Measurements from ENCODE around the gene SMC4.
"Not testable (repeated sequence)": the region's sequence is repeated elsewhere in the genome, so short reads cannot be mapped to it uniquely, and the experiment has no call there.

The SMC4 gene

DNA sequence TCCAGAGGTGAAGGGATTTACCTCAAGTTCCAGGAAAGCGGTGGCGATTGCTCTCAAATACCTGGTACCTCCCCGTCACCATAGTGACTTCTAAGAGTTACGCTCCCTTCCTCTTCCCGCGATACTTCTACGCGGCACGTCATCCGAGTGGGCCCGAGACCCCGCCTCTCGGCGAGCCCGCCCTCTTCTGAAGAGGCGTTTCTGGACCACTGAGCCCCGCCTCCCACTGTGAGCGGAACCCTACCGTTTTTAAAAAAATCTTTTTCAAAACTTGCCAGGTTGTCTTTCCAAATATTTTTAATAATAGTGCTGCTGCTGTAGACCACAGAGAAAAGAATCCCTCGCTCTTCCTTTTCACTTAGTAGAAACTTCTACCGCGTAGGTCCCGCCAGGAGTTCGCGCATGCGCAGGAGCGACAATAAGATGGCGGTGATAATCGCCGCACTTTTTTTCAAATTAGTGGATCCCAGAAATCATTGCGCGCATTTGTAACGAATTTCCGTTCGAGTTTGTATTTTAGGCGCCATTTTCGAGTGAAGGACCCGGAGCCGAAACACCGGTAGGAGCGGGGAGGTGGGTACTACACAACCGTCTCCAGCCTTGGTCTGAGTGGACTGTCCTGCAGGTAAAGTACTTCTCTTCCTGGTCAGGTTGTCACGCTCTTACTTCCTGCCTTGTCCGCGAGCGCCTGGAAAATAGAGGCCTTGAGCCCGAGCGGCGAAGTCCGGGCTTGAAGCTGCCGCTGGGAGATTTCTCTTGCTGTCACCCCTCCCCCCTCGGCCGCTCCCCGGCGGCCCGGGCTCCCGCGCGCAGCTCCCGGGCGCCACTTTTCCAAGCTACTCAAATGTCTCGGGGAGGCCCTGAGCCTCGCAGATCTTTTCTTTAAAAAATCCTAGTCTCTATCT is at the start of gene SMC4, which contains the start of gene IFT80:
SMC4 (plus strand) TSS at position 526 of the 905 bp plus-strand sequence. CDS start 1,177 bp downstream, outside the sequence.
IFT80 (minus strand) TSS at position 101 of the 905 bp plus-strand sequence. CDS start 14,625 bp downstream, outside the sequence.
- DNase-seq (ENCODE audit: low spot score): peak; percentile 97

DNA sequence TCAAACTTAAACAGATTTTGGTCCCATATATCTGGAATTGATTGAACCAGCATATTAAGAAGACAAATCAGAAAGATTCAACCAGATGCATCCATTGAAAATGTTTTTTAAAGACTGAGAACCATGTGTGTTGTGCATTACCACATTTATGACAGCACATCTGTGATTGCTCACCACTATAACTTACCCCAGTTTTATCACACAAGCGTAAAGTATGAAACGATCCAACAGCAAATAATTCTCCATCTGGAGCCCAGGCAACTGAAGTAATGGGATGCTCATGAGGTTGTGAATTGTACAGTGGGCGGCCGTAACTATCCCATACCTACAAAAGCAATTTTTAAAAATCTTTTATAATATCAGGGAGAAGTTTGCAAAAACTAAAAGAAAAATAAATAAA is 43.6 kb upstream of the SMC4 start:
- DNase-seq (ENCODE audit: low spot score): no peak

DNA sequence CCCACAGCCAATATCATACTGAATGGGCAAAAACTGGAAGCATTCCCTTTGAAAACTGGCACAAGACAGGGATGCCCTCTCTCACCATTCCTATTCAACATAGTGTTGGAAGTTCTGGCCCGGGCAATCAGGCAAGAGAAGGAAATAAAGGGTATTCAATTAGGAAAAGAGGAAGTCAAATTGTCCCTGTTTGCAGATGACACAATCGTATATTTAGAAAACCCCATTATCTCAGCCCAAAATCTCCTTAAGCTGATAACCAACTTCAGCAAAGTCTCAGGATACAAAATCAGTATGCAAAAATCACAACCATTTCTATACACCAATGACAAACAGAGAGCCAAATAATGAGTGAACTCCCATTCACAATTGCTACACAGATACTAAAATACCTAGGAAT is 36.6 kb upstream of the SMC4 start:
- DNase-seq (ENCODE audit: low spot score): not testable (repeated sequence)

DNA sequence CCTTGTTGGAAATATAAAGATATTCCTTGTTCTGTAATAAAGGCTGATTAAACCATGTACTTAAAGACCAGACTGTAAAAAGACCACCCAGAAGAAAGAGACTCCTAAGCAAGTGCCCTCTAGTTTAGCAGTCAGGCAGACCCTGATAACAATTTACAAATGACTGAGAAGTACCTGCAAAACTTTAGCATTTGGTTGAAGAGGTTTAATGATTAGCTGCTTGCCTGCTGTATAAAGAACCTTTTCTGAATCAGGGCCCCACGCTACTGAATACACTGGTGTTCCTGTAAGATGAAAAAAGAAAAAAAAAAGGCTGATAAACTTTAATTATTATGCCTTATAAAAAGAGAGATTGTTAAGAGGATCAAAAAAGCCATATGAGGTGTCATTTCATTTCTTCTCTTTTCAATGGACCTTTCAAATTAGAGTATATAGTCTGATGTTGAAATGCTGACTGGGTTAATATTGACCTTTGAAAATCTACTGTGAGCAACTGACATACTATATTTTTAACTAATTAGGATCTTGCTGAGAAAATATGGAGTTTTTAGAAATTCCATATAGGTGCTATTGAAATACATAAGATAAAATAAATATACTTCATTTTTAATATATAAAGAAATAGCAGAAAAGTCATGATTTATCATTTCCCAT is 33.5 kb upstream of the SMC4 start:
- DNase-seq (ENCODE audit: low spot score): no peak

DNA sequence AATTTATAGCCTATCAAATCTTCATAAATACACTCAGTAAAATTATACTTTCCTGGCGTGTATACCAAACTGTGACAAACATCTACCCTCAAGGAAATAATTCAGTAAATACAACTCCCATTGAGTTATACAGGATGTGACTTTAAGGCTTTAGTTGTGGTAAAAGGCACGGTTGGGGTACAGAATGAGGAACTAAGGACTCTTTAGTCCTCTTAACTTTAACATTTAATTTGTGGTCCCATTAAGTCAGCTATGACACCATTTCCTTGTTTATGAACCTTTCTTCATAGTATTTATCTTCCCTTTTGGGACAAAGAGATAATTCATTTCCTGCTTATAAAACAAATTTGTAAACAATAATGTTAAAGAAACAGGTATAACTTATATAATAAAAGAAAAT is 30.6 kb upstream of the SMC4 start:
- no peak for DNase-seq (ENCODE audit: low spot score)

DNA sequence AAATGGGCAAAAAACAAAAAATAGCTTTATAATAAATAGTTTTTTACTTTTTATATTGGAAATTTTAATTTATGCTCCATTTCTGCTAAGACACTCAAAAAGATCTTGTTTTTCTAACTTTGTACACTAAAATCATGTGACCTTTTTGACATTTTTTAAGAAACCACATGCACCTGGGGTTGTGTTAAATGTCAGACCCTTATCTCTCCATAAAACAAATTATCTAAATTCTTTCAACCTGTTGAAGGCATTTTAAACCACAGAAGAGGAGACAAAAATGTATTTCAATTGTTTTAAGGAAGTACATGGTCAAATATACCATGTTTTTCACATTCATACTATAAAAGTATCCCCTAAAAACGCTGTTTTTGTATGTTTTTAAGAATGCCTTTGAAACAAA is 29.7 kb upstream of the SMC4 start:
- DNase-seq (ENCODE audit: low spot score): no peak

DNA sequence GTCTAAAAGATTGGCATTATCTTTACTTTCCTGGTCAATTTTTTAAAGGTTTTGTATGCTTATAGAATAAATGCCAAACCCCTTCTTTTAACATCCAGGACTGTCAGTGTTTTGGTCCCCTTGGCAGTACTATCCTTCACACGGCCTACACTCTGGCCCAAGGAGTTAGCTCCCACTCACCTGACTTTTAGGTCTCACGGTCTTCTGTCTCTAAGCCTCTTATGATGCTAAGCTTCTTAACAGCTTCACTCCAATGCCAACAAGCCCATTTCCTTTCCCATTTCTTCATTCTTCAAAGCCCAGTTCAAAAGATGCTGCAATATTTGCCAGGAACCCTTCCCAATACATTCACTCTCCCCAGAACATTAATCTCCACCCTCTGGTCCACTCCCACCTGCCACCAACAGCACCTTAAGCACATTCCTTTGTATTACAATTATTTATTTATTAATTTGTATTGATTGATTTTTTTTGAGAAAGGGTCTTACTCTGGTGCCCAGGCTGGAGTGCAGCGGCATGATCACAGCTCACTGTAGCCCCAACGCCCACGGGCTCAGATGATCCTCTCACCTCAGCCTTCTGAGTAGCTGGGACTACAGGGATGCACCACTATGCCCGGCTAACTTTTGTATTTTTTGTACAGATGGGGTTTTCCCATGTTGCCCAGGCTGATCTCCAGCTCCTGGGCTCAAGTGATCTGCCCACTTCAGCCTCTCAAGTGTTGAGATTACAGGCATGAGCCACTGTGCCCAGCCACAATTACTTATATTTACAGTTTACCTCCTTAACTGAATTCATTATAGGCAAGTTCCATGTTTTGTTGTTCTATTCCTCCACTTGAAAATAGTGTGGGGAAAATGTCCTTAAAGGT is 28.2 kb upstream of the SMC4 start:
- DNase-seq (ENCODE audit: low spot score): no peak

DNA sequence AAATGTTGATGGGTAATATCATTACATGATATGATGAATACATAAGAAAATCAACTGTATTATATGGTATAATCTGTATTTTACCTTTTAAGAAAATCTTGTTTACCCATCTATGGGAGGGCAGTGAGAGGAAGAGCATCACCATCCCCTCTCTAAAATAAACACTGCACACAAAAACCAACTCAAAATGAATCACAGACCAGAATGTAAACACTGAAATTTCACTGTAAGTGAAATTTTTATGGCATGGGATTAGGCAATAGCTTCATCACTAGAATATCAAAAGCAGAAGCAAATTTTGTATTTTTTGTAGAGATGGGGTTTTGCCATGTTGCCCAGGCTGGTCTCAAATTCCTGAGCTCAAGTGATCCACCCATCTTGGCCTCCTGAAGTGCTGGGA is 26.7 kb upstream of the SMC4 start:
- DNase-seq (ENCODE audit: low spot score): no peak

DNA sequence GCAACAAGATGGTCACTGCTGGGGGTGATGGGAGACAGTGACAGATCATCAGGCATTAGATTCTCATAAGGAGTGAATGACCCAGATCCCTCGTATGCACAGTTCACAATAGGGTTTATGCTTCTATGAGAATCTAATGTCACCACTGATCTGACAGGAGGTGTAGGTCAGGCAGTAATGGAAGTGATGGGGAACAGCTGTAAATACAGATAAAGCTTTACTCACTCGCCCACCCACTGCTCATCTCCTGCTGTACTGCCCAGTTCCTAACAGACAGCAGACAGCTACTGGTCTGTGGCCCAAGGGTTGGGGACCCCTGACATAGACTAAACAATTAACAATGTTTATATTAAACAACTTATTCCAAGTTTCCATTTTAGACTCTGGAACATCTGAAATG is 25.8 kb upstream of the SMC4 start:
- no peak for DNase-seq (ENCODE audit: low spot score)

DNA sequence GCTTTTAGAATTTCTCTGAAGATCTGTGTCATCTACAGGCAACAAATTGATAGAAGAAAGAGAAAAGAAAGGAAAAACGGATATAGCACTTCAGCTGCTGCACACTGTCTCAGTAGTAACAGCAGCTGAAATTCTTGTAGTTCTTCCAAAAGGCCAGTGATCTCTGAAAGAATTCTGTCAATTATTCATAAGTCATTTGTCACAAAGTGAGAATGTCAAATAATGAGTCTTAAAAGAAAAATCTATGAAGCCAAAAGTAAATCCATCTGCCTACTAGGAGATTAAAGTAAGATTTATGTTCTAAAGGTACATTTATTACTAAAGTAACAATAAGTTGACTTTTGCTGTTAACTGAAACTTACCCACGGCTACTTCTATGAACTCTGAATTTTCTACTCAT is 25.0 kb upstream of the SMC4 start:
- no peak for DNase-seq (ENCODE audit: low spot score)

DNA sequence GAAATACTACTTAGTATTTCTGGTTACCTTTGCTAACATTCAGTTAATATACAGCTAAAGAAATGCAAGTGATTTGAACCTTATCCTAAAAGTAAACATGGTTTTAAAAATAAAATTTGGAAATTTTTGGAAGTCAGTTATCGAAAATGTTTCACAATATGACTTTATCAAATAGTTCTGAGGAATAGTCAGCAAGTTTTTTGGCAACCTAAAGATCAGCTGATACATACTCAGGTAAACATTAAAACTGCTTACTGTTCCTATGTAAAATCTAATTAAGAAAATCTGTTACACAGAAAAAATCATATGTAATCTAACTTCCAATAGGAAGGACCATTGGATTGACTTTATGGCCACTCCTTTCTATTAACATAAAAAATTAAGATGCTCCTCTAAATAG is 24.5 kb upstream of the SMC4 start:
- no peak for DNase-seq (ENCODE audit: low spot score)

DNA sequence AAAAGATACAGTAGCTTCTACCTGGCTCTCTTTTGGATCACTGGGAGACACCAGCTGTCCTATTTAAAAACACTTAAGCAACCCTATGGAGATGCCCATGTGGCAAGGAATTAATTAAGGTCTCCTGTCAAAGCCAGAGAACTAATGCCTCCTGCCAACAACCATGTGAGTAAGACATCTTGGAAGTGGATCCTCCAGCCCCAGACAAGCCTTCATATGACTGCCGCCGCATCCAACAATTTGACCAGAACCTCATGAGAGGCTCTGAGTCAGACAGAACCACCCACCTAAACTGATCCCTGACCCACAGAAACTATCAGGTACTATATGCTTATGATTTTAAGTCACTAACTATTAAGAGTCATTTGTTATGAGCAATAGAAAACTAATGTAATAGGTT is 22.8 kb upstream of the SMC4 start:
- peak; percentile 47 for DNase-seq (ENCODE audit: low spot score)

DNA sequence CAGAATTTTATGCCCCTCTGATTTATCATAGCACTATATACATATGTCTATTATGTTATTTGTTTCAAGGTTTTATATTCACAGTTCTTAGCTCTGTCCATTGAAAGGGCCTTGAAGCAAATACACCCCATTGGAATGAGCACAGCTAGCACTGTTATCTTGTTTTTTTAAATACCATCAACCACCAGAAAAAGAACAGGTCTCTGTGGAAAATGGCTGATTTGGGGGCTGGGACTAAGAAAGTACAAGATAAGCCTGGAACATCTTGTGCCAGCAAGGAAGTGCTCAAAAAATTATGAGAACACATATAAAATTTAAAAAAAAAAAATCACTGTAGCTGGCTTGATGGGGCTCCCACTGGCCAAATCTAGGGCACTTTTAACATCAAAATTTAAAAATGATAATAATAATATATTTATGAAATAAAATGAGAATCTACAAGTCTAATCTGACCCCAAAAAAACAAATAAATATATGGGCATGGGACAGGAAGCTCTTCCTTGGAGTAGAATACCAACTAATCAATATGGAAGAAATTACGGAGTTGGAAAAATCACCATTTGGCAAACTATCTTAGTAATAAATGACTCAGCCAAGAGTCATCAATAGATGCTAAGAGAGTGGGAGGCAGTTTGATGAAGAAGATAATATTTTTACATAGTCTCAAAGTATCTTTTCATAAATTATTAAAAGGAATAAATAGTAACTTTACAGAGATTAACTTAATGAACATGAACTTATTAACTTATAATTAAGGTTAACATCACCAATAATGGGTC is 20.9 kb upstream of the SMC4 start:
- DNase-seq (ENCODE audit: low spot score): no peak

DNA sequence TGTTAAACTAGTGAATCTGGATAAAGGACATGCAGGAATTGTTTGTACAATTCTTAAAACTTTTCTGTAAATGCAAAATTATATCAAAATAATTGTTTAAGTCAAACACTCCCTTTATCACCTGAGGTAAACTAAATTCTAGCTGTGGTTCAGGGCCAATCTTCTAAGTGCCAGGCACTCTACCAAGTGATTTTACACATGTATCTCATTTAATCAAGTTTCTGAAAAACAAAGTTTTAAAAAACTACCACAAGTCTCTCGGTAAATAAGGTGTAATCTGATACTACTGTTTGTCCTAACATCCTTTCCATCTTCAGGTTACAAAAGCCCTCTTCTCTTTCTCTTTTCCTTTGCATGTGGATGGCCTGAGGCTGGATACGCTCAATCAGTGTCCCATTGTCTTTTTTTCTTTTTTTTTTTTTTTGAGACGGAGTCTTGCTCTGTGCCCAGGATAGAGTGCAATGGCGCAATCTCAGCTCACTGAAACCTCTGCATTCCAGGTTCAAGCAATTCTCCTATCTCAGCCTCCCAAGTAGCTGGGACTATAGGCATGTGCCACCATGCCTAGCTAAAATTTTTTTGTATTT is 19.7 kb upstream of the SMC4 start:
- no peak for DNase-seq (ENCODE audit: low spot score)

DNA sequence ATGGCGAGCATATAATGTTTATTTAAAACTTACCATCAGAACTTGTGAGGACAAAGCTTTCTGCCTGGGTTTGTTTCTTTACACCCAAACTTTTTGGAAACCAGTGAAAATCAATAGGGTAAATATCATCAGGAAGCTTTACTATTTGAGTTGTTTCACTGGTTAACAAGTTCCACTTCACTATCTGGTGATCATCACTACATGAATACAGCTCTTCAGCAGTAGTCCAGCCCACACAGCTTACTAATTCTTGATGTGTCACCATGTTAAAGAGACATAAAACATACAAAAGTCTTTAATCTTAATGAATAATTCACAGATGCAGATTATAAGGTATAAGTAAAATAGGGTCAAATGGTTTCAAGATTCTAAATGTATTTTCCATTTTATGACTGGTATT is 18.0 kb upstream of the SMC4 start:
- DNase-seq (ENCODE audit: low spot score): no peak

DNA sequence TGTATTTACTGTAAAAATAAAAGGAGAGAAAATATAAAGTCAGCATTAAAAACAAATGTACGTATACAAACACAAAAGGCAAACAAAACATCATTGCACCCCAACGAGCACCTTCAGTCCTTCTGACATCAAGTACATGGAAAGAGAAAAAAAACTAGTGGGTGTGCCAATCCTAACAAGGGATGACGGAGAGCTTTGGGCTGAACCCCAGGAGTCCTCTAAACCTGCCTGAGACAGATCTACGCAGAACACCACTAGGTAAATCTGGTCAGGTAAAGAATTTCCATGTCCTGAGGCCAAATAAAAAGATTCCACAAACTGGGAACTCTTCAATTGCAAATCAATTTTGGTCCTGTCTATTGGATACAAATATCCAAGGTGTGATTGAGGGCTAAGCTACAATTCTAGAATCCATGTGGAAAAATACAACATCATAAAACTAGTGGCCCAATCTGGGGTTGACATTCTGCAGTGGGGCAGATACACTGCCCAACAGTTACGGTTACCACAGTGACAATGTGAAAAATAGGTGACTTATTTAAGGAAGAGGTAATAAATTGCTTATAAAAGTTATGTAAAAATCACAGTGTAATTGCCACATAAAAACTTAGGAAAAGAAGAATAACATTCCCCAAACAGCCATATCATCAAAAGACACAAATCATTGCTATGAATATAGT is 14.7 kb upstream of the SMC4 start:
- no peak for DNase-seq (ENCODE audit: low spot score)

DNA sequence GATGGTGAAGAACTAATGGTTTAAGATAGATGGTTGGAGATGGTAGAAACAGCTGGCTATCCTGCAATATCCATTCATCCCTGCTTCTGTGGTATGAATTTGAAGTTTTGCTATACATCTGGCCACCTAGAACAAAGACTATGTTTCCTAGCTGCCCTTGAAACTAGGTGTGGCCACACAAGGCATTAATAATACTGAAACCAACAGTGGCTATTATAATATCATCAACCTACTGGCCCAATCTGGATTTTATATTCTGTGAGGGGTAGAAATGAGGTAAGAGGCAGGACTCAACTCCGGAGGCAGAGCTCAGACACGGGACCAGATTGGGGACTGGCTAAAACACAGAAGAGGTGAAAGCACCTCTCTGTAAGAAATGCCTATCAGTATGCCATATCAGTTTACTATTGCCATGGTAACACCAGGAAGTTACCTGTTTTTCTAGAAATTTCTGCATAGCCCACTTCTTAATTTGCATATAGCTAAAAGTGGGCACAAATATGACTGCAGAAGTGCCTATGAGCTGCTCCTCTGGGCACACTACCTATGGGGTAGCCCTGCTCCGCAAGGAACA is 8.8 kb upstream of the SMC4 start:
- DNase-seq (ENCODE audit: low spot score): no peak

DNA sequence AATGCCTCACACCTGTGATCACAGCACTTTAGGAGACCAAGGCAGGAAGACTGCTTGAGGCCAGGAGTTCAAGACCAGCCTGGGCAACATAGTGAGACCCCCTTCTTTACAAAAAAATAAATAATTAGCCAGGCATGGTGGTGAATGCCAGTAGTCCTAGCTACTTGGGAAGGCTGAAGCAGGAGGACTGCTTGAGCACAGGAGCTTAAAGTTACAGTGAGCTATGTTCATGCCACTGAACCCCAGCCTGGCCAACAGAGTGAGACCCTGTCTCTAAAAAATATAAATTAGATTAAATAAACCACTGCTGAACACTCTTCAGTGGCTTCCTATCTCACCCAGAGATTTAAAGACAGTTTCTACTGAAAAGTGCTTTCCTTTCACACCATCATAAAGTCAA is 6.7 kb upstream of the SMC4 start:
- no peak for DNase-seq (ENCODE audit: low spot score)

DNA sequence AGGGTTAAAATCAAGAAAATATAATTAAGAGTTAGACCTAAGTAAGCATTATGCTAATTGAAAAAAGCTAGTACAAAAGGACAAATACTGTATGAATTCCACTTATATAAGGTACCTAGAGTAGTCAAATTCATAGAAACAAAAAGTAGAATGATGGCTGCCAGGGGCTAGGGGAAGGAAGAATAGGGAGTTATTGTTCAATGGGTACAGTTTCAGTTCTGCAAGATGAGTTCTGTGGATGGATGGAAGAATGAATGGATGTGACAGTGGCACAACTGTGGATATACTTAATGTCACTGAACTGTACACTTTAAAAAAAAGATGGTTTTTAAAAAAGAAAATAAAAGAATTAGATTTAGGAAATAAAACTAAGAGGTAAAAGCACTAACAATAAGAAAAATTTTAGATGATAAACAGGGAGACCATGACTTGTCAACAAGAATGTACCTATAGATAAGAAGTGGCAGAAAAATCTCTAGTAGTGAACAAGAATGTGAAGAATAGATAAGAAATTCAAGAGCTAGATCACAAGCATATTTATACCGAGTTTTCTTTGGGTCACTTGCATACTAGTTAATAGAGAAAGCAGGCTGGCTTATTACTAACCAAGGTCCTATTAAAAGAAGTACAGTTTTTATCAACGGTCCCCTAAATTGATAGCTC is 6.0 kb upstream of the SMC4 start:
- no peak for DNase-seq (ENCODE audit: low spot score)

DNA sequence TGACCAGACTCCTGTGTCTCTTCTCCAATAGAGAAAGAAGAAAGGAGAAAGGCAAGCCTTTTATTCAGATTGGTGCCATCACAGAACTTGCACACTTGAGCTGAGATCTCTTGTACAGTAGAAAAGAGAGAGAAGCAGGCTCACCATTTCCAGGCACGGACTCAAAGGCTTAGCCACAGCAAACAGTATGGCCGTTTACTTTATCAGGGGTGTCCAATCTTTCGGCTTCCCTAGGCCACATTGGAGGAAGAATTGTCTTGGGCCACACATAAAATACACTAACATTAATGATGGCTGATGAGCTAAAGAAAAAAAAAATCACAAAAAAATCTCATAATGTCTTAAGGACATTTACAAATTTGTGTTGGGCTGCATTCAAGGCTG is 5.4 kb upstream of the SMC4 start:
- no peak for DNase-seq (ENCODE audit: low spot score)

Measured in cerebellar cortex (tissue), 1 donor.